ENCODE data around the gene SETX. TPM values are rescaled to one million over a fixed set of nuclear protein-coding genes. Genes with fewer than 3 reads are reported as not detected.

The SETX gene
- total RNA-seq, 1 experiment from 2014 or later = 21.0 TPM

DNA sequence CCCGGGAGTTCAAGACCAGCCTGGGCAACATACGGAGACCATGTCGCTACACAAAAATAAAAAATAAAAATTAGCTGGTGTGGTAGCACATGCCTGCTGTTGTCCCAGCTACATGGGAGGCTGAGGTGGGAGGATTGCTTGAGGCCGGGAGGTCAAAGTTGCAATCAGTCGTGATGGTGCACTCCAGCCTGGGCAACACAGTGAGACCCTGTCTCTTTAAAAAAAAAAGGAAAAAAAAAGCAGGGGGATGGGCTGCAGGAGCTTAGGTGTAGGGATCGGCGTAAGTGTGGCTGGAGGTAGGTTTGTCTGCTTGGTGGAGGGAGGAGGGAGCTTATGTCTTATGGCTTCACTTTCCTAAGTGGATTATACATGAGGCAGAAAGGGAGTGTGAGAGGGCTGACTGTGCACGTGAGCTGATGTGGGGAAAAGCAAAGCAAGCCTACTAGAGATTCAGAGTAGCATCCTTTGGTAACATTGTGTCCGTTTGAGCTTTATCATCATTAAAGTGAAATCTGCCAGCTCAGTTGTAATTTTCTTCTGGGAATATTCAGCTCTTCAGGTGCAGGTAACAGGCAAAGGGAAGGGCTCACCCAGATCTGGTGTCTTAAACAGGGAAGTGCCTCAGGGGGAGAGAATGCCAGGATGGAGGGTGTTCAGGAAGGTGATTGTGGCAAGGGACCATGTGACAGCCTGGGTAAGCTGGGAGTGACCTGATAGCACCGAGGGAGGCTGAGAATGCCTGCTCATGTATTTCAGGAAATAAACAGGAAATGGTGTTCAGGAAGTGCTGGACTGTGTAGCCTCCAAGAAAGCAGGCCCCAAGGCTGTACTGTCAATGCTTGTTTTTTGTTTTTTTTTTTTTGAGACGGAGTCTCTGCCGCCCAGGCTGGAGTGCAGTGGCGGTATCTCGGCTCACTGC, 17.6 kb upstream of the SETX start:
- no TSS peak for BruUV-seq (replicated peaks)

DNA sequence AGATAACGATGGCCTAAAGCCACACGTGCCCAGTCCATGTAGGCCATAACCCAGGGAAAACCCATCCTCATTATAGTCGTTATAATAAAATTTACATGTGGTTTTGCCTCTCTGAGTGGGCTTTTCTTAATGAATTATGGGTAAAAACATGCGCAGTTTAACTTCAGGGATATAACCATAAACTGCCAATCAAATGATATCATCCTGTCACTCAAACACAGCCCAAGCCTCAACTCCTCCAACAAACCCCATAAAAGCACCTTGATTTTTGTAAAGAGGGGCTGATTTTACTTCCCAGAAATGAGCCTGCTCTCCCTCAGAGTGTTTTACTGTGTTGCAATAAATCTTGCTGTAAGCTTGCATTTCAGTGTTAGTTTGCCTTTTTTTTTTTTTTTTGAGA, 15.8 kb upstream of the SETX start:
- POLR2A ChIA-PET (ENCODE audit: unreplicated experiment) = no interaction called here

More for the DNA sequence above, 17.6 kb upstream of the SETX start:
- TF ChIP-seq EZH2phosphoT487 (IDR thresholded peaks at IDR 0.05; ENCODE audit: borderline replicate concordance, low read length) (no peak), EZH2 (IDR thresholded peaks at IDR 0.05; ENCODE audit: low read length, unreplicated experiment) (no peak)
- TF ChIP-seq, protein P1, sequence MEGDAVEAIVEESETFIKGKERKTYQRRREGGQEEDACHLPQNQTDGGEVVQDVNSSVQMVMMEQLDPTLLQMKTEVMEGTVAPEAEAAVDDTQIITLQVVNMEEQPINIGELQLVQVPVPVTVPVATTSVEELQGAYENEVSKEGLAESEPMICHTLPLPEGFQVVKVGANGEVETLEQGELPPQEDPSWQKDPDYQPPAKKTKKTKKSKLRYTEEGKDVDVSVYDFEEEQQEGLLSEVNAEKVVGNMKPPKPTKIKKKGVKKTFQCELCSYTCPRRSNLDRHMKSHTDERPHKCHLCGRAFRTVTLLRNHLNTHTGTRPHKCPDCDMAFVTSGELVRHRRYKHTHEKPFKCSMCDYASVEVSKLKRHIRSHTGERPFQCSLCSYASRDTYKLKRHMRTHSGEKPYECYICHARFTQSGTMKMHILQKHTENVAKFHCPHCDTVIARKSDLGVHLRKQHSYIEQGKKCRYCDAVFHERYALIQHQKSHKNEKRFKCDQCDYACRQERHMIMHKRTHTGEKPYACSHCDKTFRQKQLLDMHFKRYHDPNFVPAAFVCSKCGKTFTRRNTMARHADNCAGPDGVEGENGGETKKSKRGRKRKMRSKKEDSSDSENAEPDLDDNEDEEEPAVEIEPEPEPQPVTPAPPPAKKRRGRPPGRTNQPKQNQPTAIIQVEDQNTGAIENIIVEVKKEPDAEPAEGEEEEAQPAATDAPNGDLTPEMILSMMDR (conservative IDR thresholded peaks at IDR 0.05; ENCODE audit: low read depth, low read length) = no peak
- ChIA-PET POLR2A (ENCODE audit: unreplicated experiment) (no interaction called here), CTCF (no interaction called here)
- Histone ChIP-seq H3K4me1 (ENCODE audit: insufficient read depth, low read length) (peaks cover 4% of the 10 kb centered on the region; the same call in 1 of the 2 replicates), H3K9me3 (ENCODE audit: low read length) (no peaks in the 10 kb centered on the region), H3K36me3 (ENCODE audit: low read depth, low read length) (peaks cover 11% of the 10 kb centered on the region), H3K4me2 (ENCODE audit: low read length) (no peak overlapping the region), H3K4me3 (ENCODE audit: low read length) (no peak overlapping the region), H3K9ac (ENCODE audit: low read length) (no peak overlapping the region), H3K9me2 (replicated peaks; ENCODE audit: low read length) (no peaks in the 10 kb centered on the region), H3K27ac (ENCODE audit: low read length) (no peak overlapping the region), H2AFZ (ENCODE audit: low read length) (no peak overlapping the region), H3F3A (ENCODE audit: low read length, unreplicated experiment) (no peaks in the 10 kb centered on the region), H4K20me1 (ENCODE audit: low read length) (no peaks in the 10 kb centered on the region), H3K27me3 (ENCODE audit: low read length) (no peaks in the 10 kb centered on the region), H3K79me2 (ENCODE audit: low read length) (no peaks in the 10 kb centered on the region)
- intact Hi-C loops (cut with micrococcal nuclease) = no loop called here
- DNase-seq = peak; percentile 29
- peak; percentile 50 for ATAC-seq

More for the DNA sequence above, 15.8 kb upstream of the SETX start:
- no peaks in the 10 kb centered on the region for H3K9me2 ChIP-seq (replicated peaks; ENCODE audit: low read length)
- no peaks in the 10 kb centered on the region for H4K20me1 ChIP-seq (ENCODE audit: low read length)
- H3K4me3 ChIP-seq (ENCODE audit: low read length) = no peak overlapping the region
- no peak overlapping the region for H2AFZ ChIP-seq (ENCODE audit: low read length)
- ATAC-seq (no peak), DNase-seq (no peak)
- H3K27ac ChIP-seq (ENCODE audit: low read length) = no peak overlapping the region
- no peaks in the 10 kb centered on the region for H3K9me3 ChIP-seq (ENCODE audit: low read length)
- H3K4me1 ChIP-seq (ENCODE audit: insufficient read depth, low read length) = peaks cover 4% of the 10 kb centered on the region; the same call in 1 of the 2 replicates
- no peaks in the 10 kb centered on the region for H3K79me2 ChIP-seq (ENCODE audit: low read length)
- intact Hi-C loops (cut with micrococcal nuclease) = no loop called here
- no peaks in the 10 kb centered on the region for H3K36me3 ChIP-seq (ENCODE audit: low read depth, low read length)
- no peak for TF ChIP-seq EZH2 (IDR thresholded peaks at IDR 0.05; ENCODE audit: low read length, unreplicated experiment)
- TF ChIP-seq, protein P1 (conservative IDR thresholded peaks at IDR 0.05; ENCODE audit: low read depth, low read length) = no peak
- no peak for TF ChIP-seq EZH2phosphoT487 (IDR thresholded peaks at IDR 0.05; ENCODE audit: borderline replicate concordance, low read length)
- no TSS peak for BruUV-seq (replicated peaks)
- no peak overlapping the region for H3K4me2 ChIP-seq (ENCODE audit: low read length)
- no peaks in the 10 kb centered on the region for H3K27me3 ChIP-seq (ENCODE audit: low read length)
- H3K9ac ChIP-seq (ENCODE audit: low read length) = no peak overlapping the region
- H3F3A ChIP-seq (ENCODE audit: low read length, unreplicated experiment) = no peaks in the 10 kb centered on the region
- CTCF ChIA-PET = no interaction called here
